ENCODE measurements around the gene PLCXD3. TPM values are rescaled to one million over a fixed set of nuclear protein-coding genes. Genes with fewer than 3 reads are reported as not detected.

The PLCXD3 gene
- total and polyA plus RNA-seq, 9 of the 15 experiments (the other 6 are each of a cell fraction or from before 2014, with no cell fraction given): not detected

GRCh38 chr5:41337216-41337615 is 173.2 kb downstream of the PLCXD3 start:
- POLR2A ChIA-PET: no interaction called here
- FAIRE-seq: no peak
- intact Hi-C loops (cut with micrococcal nuclease) (no loop called here), in situ Hi-C loops (cut with MboI) (no loop called here)
- Histone ChIP-seq H3K36me3 (ENCODE audit: control insufficient read depth, insufficient read depth, low read length) (no peaks in the 10 kb centered on the region), H3K9me1 (ENCODE audit: control insufficient read depth, insufficient read depth, low read length) (no peaks in the 10 kb centered on the region), H3K4me2 (ENCODE audit: insufficient read depth, low read length) (no peak overlapping the region), H3K9ac (ENCODE audit: insufficient read depth in 1 of 2, low read depth in 2 of 2, low read length in 2 of 2) (no peak overlapping the region), H2AFZ (ENCODE audit: low read depth, low read length) (no peak overlapping the region), H3K27me3 (ENCODE audit: control insufficient read depth in 2 of 2, insufficient read depth in 2 of 2, low read length in 2 of 2) (no peaks in the 10 kb centered on the region), H3K4me3 (no peak overlapping the region), H3K4me1 (replicated peaks in 1 of 2; ENCODE audit: control insufficient read depth in 2 of 2, insufficient read depth in 2 of 2, low read length in 2 of 2) (no peaks in the 10 kb centered on the region), H3K9me3 (replicated peaks; ENCODE audit: control insufficient read depth, insufficient read depth, low read depth, low read length) (no peaks in the 10 kb centered on the region), H3K27ac (ENCODE audit: extremely low read depth, low read depth, low read length) (no peak overlapping the region), H3K79me2 (ENCODE audit: control insufficient read depth, insufficient read depth, low read length) (no peaks in the 10 kb centered on the region), H4K20me1 (replicated peaks; ENCODE audit: control insufficient read depth, insufficient read depth, low read length) (no peaks in the 10 kb centered on the region)
- CTCF ChIA-PET (ENCODE audit: low intra/inter-chr PET ratio): no interaction called here
- no peak for ATAC-seq
- BruUV-seq (replicated peaks): no TSS peak
- DNase-seq (ENCODE audit: extremely low read depth in 1 of 4, low spot score in 3 of 4): no peak
- TF ChIP-seq CLOCK (CRISPR knock-in tag; IDR thresholded peaks at IDR 0.05; ENCODE audit: borderline replicate concordance) (no peak), TGIF2 (CRISPR knock-in tag; IDR thresholded peaks at IDR 0.05) (no peak), COPS2 (conservative IDR thresholded peaks at IDR 0.05) (no peak), FOXK1 (CRISPR knock-in tag; IDR thresholded peaks at IDR 0.05; ENCODE audit: borderline replicate concordance) (no peak), CEBPZ (IDR thresholded peaks at IDR 0.05; ENCODE audit: borderline replicate concordance, low read depth, low read length) (no peak), ZFPM2 (CRISPR knock-in tag; IDR thresholded peaks at IDR 0.05) (no peak), MBD1 (CRISPR knock-in tag; IDR thresholded peaks at IDR 0.05) (no peak), NKRF (IDR thresholded peaks at IDR 0.05; ENCODE audit: borderline replicate concordance) (no peak), BHLHE40 (IDR thresholded peaks at IDR 0.05; ENCODE audit: low read length) (no peak), NFATC3 (IDR thresholded peaks at IDR 0.05) (no peak), TBP (optimal IDR thresholded peaks at IDR 0.05; ENCODE audit: low read depth, low read length) (no peak), ZKSCAN8 (CRISPR knock-in tag; IDR thresholded peaks at IDR 0.05) (no peak), SRF (CRISPR knock-in tag; IDR thresholded peaks at IDR 0.05) (no peak)

All from K562 (cell line).